Stimulated activated CD4-positive, alpha-beta T cell treated with anti-CD3 and anti-CD28 coated beads, Interleukin-2, amount 100 ng/mL, for 4 hours (primary cell): ENCODE results near the gene CBS.
"Not testable (repeated sequence)": the region's sequence is repeated elsewhere in the genome, so short reads cannot be mapped to it uniquely, and the experiment has no call there.

Experiments
- DNase-seq: peaks from one replicate; pipeline ENCODE4 v3.0.0-alpha.2; 2020; ENCODE audit warnings: low read depth

Gene CBS

GRCh38 chr21:43024439-43025136 lies 51.0 kb downstream of the CBS start:
- DNase-seq = no peak

- no peak for DNase-seq
These were observed 52.5 kb downstream of the CBS start for GRCh38 chr21:43023175-43023574.

GRCh38 chr21:43021756-43022600 lies 53.7 kb downstream of the CBS start:
- DNase-seq = no peak

GRCh38 chr21:43021191-43021590 lies 54.4 kb downstream of the CBS start:
- DNase-seq = no peak

GRCh38 chr21:43020771-43021170 lies 54.9 kb downstream of the CBS start:
- DNase-seq = no peak

- DNase-seq = no peak
These were observed 55.5 kb downstream of the CBS start for GRCh38 chr21:43020177-43020576.

- DNase-seq = no peak
These were observed 57.1 kb downstream of the CBS start for GRCh38 chr21:43018519-43018918.

- DNase-seq = no peak
These were observed 58.9 kb downstream of the CBS start for GRCh38 chr21:43016728-43017127.

- DNase-seq = no peak
These were observed 59.6 kb downstream of the CBS start for GRCh38 chr21:43015906-43016540.

- no peak for DNase-seq
These were observed 63.0 kb downstream of the CBS start for GRCh38 chr21:43012596-43012995.

- no peak for DNase-seq
These were observed 68.8 kb downstream of the CBS start for GRCh38 chr21:43006874-43007208.

GRCh38 chr21:43006051-43006873 lies 69.4 kb downstream of the CBS start:
- not testable (repeated sequence) for DNase-seq

- no peak for DNase-seq
These were observed 70.0 kb downstream of the CBS start for GRCh38 chr21:43005635-43006034.

- DNase-seq = no peak
These were observed 70.7 kb downstream of the CBS start for GRCh38 chr21:43004926-43005325.
